ENCODE data around the gene TMEM63C.

TMEM63C gene

DNA sequence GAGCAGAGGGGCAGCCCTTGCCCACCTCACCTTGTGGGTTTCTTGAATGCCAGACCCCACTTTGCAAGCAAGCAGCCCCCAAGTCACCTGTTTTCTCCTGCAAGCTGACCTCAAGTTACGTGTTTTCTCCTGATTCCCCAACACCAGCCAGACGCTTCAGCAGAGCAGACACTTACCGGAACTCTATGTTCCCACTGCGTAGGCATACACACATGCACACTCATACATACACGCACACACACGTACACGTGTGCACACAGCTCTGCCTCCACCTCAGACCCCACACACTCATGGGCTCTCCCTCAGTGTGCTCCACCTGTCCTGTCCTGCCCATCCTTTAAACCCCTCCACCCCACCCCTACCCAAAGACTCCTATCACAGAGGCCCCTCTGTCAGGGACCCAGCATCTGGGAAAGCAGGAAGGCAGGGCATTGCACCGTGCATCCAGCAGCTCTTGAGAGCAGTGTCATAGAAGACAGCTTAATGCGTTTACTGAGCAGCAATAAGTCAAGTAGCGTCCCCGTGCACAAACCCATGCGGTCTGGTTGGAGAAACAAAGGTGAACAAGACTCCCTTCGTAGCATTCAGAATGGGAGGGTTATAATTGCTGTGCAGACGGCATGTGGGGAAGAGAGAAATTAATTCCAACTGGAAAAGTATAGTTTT lies 44.4 kb downstream of the TMEM63C start:
- DNase-seq, result no peak

DNA sequence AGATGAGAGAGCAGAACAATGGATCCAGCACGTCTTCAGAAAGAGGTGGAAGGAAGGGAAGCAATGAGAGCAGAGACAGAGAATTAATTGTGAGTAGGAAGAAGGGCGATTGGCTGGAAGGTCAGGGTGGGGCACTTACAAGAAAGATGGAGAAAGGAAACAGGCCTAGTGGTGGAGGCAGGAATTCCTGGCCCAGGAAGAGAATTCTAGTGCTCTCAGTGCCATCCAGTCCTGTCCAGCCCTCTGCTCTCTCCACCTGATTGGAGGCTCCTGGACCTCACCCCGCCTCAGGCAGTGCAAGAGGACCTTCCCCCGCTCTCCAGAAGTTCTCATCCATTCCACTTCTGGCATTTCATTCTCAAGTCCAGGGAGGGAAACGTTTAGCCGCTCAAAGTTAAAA lies 46.5 kb downstream of the TMEM63C start:
- DNase-seq, result no peak

GRCh38 chr14:77230914-77231313 lies 49.3 kb downstream of the TMEM63C start:
- DNase-seq, result no peak

GRCh38 chr14:77231721-77232120 lies 50.1 kb downstream of the TMEM63C start:
- no peak for DNase-seq

DNA sequence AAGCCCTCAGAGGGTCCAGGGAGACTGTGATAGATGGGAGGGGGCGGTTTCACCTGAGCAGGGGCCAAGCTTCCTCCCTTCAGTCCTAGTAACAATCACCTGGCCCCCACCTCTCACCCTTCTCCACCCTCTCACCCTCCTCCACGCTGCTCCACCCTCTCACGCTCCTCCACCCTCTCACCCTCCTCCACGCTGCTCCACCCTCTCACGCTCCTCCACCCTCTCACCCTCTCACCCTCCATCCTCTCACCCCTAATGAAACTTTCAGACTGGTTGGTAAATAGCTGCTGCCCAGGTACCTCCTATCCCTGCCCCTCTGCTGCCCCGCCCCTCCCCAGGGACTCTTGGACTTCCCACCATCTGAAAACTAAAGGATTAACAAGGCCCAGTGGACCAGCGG lies 55.2 kb downstream of the TMEM63C start:
- DNase-seq, result no peak

DNA sequence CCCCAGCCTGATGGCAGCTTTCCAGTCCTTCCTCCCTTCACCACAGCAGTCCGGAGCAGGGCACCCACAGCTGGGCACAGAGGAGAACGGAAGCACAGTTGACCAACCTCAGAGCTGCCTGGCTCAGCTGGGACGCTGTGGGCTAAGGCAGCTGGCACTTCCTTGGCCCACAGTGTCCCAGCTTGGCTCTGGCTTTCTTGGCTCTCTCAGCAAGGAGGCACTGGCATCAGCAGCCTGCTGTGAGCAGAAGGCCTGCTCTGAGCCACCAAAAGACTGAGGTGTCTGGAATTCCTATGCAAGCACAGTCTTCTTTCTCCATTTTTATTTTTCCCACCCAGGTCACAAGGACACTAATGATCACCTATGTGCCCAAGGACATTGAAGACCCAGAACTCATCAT lies 56.8 kb downstream of the TMEM63C start:
- no peak for DNase-seq

DNA sequence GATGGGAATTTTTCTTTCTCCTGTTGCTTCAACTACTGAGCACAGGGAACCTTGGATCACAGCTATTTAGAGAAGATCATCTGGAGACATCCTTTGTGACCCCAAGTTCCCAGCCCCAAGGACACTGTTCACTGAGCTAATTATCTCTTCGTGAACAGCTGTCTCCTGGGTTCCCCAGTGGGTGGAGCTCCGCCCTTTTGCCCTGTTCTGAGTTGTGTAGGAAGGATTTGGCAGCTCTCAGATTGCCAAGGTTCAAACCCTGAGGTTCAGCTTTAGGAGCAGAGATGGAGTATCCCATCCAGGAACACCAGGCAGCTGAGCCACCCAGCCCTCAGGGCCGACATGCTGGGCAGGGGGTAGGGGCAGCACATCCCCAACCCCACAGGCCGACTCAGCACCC lies 57.4 kb downstream of the TMEM63C start:
- no peak for DNase-seq

DNA sequence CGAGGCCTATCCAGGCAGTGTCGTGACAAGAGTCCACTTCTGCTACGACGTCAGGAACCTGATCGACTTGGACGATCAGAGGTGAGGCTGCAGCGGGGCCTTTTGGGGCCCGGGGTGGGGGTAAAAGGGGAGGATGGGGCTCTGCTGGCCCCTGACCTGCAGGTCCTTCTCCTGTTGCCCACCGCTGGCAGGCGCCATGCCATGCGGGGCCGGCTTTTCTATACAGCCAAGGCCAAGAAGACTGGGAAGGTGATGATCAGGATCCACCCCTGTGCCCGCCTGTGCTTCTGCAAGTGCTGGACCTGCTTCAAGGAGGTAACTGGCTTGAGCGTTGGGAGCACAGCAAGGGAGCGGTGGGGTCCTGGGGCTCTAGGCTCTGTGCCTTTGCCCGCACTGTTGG lies 57.8 kb downstream of the TMEM63C start:
- no peak for DNase-seq

GRCh38 chr14:77240336-77240915 lies 58.8 kb downstream of the TMEM63C start:
- DNase-seq, result no peak

DNA sequence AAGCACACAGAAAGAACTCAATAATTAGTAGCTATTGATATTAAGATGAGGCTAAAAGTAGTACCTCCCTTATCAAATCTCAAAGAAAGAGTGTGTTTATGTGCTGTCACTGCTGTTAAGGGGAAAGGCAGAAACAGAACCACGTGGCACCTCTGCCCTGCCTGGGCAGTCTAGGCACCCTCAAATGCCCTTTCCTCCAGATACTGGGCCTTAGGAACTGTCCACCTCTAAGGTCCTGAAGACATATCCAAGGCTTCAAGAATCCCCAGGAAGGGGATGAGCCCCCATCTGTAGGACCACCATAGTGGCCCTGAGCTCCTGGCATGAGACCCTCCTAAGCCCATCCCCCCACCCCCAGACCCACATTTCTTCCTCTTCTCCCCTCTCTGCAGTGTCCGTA lies 60.4 kb downstream of the TMEM63C start:
- no peak for DNase-seq

GRCh38 chr14:77242752-77243151 lies 61.2 kb downstream of the TMEM63C start:
- no peak for DNase-seq

DNA sequence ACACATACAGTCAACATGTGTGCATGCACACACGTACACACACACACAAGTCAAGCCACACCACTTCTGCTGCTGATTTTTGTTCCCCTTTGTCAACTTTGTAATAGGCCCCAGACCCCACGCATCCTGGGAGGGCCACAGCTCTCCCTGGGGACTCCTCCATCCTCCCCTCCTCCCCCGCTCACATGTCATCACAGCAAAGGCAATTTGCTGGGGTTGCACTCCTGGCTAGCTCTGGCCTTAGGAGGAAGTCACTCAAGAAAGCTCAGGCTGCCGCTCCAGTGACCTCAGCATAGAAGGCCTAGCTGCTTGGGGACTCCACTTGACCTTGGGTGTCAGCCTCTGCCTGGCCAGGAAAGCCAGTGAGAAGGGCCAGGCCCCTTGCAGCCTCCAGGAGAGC lies 62.3 kb downstream of the TMEM63C start:
- no peak for DNase-seq

DNA sequence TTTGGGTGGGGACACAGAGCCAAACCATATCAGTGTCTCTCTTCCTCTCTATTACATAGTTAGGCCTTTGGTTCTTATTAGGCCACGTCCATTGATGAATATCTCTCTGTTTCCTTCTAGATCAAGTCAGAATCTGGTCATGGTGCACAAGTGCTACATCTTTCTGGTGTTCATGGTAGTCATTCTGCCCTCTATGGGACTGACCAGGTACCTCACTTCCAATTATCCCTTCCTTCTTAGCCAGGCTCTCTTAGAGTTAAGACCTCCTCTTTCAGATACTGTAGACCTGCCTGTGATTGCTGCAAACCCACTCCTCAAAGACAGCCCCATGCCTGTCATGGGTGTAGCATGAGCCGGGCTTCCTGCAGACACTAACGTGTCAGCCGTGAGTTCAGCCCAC lies 64.2 kb downstream of the TMEM63C start:
- DNase-seq, result no peak

- DNase-seq, result no peak
Measured at GRCh38 chr14:77246784-77247183, 65.2 kb downstream of the TMEM63C start.

GRCh38 chr14:77248666-77249065 lies 67.1 kb downstream of the TMEM63C start:
- DNase-seq, result no peak

DNA sequence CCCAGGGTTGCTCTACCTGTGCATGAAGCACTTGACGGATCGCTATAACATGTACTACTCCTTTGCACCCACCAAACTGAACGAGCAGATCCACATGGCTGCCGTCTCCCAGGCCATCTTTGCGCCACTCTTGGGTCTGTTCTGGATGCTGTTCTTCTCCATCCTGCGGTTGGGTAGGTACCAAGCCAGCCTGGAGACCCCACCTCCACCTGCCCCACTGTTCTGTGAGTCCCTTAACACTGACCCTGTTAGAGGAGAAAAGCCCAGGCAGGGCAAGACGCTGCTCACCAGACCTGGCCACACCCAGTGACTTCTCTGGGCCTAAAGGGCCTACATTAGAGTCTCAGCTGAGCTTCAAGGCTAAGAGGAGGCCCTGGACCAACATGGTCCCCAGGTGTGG lies 67.7 kb downstream of the TMEM63C start:
- no peak for DNase-seq

GRCh38 chr14:77250927-77251326 lies 69.3 kb downstream of the TMEM63C start:
- DNase-seq, result no peak

DNA sequence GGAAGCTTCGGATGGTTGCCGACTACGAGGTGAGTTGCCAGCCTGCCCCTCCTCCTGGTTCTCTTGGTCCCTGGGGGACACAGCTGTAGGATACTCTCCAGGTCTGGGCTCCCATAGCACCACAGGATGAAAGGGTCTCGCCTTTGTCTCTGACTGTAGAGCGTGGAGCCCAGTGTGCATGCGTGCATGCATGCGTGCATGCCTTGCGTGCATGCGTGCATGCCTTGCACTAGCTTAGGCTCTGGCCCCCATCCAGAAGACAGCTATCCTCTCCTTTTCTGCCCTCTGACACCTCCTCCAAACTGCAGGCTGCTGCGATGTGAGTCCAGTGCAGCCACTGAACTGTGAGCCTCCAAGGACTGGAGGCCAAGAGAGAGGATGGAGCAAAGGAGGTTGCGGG lies 70.3 kb downstream of the TMEM63C start:
- DNase-seq, result no peak

DNA sequence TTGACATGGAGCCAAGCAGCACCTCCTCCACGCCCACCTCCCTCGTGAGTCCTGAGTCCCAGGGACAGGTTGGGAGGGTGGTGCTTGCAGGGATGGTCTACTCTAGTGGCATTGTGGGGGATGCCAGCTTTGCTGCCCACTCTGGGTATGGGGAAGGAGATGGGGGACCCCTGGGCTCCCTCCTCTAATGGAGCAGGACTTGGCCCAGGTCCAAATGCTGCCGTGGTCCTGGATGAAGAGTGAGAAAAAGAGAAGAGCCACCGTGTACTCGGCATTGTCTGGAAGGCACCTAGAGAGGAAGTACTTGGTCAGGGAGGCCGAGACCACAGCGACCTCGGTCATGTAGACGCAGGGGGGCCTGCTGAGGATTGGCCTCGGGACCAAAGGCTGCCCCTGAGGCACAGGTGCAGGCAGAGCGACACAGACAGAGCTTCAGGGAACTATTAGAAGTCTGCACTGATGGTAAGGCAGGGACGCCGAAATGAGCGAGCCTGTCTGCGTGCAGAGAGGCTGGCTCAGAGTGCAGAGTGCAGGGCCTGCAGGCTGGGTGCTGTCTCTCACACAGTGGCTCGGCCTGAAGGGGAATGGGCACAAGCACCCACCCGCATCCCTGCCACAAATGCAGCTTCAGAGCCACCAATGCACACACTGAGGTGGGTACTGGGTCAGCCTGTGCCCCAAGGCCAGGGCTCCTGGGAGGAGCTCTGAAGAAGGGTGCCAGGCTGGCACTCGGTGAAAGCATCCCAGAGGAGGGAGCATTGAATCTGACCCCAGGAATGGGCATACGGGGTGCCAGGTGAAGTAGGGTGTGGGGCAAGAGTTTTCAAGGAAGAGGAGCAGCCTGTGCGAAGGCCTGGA lies 72.0 kb downstream of the TMEM63C start:
- DNase-seq, result no peak

- no peak for DNase-seq
Measured at GRCh38 chr14:77256694-77257093, 75.1 kb downstream of the TMEM63C start.

- no peak for DNase-seq
Measured at GRCh38 chr14:77257700-77258099, 76.1 kb downstream of the TMEM63C start.

DNA sequence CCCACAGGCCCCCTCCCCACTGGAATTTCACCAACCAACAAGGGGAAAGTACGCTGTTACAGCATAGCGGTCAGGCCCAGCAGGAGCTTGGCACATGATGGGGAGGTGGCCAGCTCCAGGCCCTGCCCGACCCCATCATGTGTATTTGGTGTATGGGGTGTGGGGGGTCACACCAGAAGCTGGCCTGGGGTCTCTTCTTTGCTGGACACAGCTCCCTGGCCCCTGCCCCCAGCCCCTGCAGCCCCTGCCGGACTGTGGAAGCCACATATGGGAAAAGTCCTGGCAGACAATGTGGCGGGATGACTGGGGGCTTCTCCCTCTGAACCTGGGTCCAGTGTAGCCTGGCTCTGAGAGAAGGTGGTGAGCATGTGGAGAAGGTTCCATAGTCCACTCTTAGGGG lies 77.0 kb downstream of the TMEM63C start:
- no peak for DNase-seq

GRCh38 chr14:77259025-77259715 lies 77.6 kb downstream of the TMEM63C start:
- DNase-seq, result no peak

DNA sequence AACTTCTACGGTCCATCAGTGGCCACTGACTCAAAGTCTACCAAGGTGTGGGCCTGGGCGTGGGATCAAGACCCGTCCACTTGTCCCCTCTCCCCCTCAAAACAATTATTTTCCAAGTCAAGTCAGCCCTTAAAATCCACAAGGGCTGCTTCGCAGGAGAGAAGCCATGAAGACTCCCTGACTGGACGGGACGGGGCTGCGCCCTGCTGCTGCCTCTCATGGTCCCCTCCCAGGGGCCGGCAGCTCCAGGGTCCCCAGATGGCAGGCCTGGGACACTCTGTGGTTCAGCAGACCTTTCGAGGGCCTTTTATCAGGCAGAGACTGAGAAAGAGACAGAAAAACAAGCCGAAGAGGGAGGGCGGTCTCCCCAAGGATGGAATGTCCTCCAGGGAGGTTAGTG lies 78.6 kb downstream of the TMEM63C start:
- DNase-seq, result no peak

All from activated T-cell treated with anti-CD3 and anti-CD28 coated beads, Interleukin-2, amount 50 U/mL, for 1 hour (primary cell).